Epidermal melanocyte (primary cell): Measurements from ENCODE around the gene CCM2.

ENCODE experiments used
- DNase-seq: peaks from one replicate; pipeline ENCODE4 v3.0.0; 2011; ENCODE audit warnings: low spot score; ENCODE audit not compliant: insufficient read length

Gene CCM2

DNA sequence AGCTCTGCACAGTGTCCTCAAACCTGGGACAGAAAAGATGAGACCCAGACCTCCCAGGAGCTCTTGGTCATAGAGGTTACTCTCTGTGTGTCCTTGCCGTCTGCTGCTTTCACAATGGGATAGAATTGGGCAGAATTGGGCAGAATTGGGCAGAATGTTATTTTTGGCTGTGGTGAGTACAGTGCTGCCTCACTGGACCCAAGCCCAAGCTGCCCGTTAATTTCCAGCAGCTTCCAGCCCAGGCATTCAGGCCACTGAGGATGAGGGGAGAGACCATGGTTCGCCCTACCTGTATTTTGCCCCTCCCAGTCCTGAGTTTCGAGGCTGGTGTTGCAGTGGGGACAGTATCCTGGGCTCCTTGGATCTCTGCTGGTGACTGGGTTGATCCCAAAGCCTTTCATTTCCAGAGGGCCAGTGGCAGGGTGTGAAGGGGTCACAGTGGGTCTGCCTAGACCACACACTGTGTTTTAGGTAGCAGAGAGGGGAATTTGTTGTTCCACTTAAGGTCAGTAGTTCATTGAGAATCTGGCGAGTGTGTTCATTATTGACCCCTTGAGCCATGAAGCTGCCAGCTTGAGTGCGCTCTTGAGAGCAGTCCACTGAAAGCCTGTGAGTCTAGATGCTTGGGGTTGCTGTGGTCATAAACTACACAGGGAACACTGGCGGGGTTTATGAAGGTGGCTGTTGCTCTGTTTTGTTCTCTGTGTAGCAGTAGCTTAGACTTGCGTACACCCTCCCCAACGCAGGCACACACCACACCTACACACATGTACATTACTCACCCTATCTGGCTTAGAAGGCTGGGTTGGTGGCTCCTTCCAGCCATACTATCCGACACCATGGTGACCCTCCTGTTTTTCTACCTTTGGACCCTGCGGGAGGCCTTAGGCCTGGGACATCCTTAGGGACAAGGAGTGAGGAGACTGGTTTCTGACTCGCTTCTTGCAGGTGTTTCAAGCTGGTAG, 65.3 kb downstream of the CCM2 start:
- DNase-seq: no peak

DNA sequence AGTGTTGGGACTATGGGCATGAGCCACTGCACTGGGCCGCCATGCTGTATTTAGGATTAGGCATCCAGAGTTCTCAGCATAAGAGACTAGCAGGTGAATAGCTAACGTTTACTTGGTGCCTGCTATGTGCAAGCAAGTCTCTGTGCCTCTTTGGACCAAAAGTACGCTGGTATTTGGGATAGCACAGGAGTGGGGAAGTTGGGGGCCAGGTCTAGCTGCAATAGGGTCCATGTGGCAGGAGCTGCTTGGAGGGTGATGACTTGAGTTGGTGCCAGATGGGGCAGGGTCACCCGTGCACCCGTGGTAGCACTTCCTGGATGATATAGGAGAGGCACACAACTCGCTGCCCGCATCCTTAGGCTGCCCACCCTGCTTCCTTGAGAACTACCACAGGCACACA, 66.4 kb downstream of the CCM2 start:
- no peak for DNase-seq

DNA sequence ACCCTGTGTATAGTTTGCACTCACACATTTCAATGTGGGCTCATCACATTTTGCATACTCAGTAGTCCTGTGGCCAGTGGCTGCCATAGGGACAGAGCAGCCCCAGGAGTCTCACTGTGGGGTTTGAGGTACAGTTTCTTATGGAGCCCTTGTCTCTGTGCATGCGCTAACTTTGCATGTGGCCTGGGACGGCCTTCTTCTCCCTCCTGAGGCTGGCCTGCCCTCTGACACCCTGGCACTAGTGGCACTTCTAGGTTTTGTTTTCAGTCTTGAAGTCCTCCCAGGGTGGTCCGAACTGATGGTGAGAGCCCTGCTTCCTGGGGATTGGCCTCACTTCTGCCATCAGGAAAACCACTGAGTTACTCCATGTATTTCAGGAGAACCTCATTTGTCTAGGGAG, 67.6 kb downstream of the CCM2 start:
- no peak for DNase-seq

DNA sequence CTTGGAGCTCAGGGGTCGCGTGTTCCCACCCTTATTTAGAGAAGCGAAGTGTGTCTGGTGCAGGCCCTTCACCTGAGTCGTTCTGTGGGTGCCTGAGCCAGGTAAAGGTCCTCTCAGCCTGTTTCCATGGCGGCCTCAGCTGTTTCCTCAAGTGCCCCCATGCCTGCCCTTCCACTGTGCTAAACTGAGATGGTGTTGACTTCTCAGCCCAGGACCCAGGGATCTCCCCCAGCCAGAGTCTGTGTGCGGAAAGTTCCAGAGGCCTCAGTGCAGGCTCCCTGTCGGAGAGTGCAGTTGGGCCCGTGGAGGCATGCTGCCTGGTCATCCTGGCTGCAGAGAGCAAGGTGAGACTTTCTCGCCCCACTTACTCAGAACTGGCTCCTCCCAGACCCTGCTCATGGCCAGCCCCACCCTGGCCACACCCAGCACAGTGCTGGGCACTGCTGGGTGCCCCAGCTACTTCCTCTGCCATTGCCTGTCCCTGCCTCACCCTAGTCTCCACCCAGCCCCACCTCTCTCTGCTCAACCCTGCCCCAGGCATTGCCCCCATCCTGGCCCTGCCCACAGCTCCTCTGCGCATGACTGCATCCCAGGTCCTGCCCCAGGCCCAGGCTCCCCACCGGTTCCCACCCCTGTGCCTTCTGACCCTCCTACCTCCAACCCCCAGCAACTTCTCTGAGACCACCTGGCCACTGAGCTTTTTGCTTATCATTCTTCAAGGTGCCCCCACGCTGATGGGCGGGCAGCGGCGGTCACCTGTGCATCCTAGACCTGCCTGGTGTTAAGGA, 68.4 kb downstream of the CCM2 start:
- no peak for DNase-seq

DNA sequence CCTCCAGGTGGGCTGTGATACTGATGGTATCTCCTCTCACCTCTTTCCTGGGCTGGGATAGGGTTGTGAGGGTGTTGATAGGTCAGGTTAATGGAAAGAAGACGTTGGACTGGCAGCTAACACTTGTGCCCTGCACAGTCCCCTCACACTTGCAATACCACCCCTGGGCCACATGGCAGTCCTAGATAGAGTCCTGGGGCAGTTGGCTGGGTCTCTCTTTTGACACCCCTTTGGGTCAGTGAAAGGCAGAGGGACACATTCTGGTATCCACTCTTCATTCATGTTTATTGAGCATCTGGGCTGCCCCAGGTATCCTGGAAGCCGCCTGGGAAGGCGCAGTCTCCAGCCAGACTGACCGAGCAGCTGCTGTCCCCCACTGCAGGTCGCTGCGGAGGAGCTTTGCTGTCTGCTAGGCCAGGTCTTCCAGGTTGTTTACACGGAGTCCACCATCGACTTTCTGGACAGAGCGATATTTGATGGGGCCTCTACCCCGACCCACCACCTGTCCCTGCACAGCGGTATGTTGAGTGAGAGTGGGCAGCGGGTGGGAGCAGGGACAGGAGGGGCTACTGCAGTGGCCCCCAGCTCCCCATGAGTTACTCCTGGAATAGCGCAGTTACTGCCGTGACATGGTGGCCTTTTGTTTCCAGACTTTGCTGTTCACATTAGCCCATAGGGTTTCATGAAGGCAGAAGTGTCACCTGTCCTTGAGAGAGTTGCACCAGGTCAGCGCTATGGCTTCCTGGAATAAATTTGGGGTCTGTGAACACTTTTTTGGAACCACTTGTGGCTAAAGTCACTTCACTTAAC, 69.6 kb downstream of the CCM2 start:
- DNase-seq: no peak

DNA sequence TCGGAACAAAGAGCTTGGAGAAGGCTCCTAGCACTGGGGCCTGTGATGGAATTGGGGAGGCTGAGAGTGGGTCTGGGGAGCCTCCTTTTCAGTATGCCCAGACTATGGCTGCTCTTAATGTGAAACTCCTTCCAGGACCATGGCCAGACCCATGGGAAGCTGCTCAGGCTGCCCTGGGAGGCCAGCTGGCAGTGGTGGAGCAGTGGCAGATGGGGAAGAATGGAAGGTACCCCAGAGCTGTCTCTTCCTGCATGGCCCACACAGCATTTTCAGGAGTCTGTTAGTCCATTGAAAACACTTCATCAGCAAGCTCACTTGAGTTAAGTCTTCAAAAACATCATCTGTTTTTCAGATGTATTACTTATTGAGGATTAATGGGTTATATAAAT, 70.2 kb downstream of the CCM2 start:
- no peak for DNase-seq

DNA sequence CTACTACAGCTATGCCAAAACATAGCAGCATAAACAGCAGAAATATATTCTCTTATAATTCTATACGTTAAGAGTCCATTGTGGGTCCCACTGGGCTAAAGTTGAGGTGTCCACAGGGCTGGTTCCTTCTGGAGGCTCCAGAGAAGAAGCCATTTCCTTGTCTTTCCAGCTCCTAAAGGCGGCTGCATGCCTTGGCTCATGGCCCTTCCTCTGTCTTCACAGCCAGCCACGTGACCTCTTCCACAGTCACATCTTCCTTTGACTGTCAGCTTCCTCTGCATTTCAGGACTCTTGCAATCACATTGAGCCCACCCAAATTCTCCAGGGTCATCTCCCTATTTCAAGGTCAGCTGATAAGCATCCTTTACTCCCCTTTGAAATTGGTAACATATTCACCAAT, 71.5 kb downstream of the CCM2 start:
- DNase-seq: no peak

DNA sequence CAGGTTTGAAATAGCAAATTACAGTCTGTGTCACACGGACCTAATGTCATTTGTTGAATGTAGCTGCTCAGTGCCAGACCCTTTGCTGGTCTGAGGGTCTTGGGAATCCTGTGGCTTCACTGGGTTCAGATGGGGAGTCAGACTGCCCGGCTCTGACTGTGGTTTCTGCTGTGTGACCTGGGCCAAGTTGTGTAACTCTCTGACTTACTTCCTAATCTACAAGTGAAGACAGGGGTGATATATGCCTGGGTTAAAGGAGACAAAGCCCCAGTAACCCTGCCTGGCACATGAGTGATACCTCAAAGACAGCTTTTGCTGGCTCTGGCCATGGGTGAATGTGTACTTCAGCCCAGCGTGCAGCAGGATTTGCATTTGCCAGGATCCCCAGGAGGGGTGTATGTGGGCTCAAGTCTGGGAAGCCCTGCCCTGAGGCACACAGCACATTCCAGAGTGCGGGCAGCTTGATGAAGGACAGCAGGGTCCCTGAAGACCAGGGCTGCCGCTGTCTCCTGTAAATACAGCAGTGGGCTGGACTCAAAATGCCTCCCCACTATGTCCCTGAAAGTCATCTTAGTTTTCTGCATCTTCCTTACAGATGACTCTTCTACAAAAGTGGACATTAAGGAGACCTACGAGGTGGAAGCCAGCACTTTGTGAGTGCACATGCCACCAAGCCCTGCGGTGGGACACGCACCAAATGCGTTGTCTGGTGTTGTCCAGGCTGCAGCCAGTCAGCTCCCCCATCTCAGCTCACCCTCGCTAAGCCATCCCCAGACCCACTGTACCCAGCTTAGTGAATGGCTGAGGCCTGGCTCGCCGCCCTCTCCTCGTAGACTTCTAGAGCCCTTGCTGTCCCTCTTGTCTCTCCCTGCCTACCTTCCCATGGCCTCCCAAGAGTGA, 72.4 kb downstream of the CCM2 start:
- DNase-seq: no peak

DNA sequence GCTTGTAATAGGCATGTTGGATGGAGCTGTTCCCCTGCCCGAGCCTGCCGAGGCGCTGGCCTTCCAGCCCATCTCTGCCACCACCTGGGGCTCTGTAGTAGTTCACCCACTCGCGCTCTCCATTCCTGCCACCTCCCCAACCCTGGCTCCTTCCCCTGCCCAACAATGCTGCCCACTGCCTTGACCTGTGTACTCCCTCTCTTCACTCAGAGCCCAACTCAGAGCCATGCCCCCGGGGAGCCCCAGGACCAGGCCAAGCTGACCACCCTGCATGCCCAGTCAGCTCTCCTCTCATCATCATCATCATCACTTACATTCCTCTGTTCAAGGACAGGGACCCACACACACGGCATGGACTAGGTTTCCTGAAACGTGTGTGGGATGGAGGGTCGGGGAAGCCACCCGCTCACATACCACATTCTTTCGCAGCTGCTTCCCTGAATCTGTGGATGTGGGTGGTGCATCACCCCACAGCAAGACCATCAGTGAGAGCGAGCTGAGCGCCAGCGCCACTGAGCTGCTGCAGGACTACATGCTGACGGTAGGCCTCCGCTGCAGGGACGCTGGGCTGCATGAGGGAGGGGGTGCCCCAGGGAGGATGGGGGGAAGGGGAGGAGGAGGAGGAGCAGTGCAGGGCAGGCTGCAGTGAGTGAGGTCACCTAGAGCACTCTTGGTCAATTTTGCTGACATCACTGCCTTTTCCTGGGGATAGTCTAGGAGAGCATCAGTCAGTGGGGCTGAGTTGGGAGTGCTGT, 73.2 kb downstream of the CCM2 start:
- no peak for DNase-seq

DNA sequence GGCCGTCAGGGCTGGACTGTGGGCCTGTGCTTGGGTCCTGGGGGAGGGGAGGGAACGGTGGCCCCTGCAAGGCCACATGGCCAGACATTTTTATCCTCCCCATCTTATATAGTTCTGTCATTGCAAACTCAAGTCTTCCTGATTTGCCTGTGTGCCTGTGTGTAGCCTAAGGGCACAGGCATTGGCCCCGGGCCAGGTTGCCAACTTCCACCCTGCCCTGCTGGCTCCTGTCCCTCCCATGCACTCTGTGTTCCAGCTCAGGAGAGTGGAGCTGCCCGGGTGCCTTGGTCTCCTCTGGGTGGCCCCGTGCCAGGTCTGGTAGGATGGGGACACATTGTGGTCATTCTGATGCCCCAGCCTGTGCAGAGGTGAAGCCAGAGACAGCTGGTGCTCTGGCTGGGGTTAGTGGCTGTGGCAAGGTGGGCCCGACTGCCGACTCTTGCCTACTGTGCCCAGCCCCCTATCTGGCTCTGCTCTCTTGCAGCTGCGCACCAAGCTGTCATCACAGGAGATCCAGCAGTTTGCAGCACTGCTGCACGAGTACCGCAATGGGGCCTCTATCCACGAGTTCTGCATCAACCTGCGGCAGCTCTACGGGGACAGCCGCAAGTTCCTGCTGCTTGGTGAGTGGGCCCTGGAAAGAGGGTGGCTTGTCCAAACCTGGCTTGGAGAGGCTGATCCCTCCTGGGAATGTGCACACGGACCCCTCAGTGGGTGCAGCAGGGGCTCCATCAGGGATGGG, 74.0 kb downstream of the CCM2 start:
- DNase-seq: no peak

DNA sequence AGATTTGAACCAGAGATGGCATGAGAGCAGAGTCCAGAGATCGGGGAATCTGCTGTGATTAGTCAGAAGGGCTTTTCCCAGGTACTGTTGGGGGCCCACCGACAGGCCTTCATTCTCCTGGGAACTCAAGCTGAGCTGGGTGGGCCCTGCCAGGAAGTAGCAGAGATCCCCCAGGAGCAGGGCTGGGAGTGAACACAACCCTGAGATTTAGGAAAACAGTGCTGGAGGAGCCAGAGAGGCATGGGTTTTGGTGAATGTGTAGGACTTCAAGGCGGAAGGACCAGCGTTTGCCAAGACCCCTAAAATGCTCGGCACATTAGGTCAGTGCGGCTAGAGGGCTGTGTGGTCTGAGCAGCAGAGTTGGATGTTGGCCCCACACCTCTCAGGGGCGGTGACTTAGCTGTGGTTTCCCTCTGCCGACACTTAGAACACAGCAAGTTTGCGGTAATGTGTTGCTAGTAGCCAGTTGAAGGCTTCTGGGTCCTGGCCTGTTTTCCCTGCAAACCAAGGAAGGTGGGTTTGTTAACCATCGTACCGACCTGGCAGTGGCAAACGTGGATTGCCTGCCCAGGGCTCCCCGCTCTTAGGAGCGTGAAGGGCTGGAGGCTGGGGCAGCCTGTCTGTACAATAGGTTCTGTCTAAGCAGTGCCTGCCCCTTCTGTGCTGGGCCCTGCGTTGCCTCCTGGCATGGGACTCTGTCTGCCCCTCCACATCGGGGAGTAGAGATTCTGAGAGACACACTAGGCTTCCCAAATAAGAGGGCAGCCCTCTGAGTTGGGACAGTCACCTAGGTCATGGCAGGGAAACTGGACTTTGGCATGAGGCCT, 74.7 kb downstream of the CCM2 start:
- DNase-seq: no peak

DNA sequence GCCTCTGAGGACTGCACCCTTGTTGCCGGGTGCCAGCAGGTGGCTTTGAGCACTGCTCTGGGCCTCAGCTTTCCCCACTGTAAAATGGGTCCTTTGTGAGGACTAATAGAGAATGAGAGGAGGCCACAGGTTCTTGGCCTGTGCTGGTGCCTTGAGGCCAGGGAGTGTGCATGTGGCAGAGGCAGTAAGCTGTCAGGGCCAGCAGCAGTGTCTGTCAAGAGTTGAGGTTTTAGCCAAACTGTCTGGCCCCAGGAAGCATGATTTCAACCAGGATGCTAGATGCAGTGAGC, 75.3 kb downstream of the CCM2 start:
- no peak for DNase-seq

DNA sequence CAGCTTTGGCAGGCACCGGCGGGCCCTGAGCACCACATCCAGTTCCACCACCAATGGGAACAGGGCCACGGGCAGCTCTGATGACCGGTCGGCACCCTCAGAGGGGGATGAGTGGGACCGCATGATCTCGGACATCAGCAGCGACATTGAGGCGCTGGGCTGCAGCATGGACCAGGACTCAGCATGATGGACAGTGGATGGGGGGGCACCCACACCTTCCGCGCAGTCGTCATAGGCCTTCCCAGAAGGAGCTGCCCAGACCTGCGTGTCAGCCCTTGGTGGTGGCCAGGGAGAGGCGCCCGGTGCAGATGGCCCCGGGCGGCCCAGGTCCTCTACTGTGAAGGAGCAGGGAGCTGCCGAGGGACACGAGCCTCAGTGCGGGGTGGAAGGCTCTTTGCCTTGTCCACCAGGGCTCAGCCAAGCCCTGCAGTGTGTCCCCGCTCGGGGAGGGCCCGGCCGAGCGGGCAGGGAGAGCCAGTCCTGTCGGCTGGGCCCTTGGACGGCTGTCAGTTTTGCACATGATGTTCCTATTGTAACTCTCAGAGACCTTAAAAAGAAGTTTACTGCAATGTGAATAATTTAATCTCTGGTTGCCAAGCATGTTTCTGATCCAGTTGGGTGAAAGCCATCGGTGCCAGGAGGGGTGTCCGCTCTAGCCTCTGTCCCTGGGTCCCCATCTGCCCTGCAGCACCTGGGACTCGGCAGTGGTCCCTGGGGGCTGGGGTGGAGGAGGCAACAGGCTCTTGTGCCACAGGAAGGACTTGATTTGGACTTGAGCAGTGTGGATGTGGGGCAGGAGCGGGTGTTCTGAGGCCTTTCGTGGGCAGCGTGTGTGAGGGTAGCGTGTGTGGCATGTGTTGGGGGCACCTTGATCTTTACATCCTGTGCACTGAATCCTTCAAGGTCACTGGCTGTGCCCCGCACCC, 76.1 kb downstream of the CCM2 start:
- DNase-seq: no peak

DNA sequence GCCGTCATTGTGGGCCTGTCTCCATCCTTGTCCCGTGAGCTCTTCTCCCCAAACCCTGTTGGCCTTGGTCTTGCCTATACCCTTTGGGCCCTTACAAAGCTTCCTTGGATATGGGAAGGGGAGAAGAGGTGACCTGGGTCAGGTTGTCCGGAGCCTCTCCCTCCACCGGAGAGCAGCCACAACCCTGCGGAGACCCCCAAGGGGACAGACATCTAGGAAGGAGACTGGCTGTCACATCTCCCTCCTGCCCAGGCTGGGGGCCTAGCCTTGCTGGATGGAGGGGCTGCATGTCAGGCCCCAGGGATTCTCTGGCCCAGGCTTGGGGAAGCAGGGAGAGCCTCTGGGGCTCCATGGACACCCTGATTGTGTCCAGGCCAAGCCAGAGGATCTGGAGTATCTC, 76.9 kb downstream of the CCM2 start:
- DNase-seq: no peak

DNA sequence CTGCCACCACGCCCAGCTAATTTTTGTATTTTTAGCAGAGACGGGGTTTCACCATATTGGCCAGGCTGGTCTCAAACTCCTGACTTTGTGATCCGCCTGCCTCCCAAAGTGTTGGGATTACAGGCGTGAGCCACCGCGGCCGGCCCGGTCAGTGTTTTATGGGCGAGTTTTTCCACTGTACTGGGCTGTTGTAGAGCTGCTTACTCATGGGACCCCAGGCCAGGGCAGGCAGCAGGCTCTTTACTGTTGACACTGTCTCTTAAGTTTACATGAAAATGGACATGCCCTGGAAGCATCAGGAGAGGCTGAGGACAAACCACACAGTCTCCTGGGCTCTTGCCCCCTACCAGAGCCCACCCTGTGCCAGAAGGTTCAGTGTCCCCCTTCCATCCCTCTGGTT, 77.6 kb downstream of the CCM2 start:
- no peak for DNase-seq

DNA sequence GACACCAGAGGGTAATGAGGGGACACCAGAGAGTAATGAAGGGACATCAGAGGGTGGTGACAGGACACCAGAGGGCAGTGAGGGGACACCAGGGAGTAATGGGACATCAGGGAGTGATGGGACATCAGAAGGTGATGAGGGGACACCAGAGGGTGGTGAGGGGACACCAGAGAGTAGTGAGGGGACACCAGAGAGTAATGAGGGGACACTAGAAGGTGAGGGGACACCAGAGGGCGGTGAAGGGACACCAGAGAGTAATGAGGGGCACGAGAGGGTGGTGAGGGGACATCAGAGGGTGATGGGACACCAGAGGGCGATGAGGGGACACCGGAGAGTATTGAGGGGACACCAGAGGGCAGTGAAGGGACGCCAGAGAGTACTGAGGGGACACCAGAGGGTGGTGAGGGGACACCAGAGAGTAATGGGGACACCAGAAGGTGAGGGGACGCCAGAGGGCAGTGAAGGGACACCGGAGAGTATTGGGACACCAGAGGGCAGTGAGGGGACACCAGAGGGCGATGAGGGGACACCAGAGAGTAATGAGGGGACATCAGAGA, 78.2 kb downstream of the CCM2 start:
- DNase-seq: no peak

DNA sequence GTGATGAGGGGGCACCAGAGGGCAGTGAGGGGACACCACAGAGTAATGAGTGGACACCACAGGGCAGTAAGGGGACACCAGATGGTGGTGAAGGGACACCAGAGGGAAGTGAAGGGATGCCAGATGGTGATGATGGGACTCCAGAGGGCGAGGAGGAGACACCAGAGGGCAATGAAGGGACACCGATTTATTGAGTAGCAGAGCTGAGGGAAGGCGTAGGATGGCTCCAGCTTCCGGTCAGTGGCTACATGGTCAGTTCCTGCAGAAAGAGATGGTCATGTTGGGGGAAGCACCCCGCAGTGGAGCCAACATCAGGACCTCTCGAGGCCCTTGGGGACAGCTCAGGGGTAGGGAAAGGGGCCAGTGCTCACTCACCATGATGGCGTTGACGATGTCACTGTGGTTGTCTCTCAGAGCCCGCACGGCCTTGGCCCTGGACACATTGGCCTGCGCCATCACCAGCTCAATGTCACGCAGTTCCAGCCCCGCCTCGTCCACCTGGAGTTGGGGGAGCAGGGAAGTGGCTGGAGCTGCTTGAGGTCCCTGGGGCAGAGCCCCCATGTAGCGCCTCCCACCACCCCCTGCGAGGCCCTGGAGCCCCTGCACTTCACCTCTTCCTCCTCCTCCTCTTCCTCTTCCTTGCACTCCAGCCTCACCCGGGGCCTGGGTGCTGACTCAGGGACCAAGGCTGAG, 80.4 kb downstream of the CCM2 start:
- no peak for DNase-seq
